ENCODE results near the gene CEP41.

DNA sequence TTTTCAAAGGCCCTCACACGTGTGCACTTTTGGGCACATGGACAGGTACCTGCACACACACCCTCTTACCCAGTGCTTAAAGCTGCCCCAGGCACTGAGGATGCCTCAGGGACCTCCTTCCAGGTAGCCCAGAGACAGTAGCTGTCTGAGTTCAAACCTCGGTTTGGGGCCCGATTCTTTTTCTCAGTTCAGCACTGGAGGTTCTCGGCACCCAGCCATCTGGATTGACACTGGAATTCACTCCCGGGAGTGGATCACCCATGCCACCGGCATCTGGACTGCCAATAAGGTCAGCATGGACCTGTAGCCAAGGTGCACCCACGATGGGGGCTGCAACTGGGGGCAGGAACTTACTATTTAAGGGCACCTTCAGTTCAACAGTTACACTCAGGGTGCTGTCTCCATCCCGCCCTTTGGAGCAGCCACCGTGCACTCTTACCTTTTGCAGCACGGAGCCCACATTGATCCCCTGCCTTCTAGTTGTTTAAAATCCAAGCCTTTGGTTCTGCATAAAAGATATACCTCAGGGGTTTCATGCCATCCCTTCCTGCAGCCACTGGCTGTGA lies 78.5 kb downstream of the CEP41 start:
- TF ChIP-seq, protein P1, sequence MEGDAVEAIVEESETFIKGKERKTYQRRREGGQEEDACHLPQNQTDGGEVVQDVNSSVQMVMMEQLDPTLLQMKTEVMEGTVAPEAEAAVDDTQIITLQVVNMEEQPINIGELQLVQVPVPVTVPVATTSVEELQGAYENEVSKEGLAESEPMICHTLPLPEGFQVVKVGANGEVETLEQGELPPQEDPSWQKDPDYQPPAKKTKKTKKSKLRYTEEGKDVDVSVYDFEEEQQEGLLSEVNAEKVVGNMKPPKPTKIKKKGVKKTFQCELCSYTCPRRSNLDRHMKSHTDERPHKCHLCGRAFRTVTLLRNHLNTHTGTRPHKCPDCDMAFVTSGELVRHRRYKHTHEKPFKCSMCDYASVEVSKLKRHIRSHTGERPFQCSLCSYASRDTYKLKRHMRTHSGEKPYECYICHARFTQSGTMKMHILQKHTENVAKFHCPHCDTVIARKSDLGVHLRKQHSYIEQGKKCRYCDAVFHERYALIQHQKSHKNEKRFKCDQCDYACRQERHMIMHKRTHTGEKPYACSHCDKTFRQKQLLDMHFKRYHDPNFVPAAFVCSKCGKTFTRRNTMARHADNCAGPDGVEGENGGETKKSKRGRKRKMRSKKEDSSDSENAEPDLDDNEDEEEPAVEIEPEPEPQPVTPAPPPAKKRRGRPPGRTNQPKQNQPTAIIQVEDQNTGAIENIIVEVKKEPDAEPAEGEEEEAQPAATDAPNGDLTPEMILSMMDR (IDR thresholded peaks at IDR 0.05; ENCODE audit: low read length): no peak
- TF ChIP-seq EZH2phosphoT487 (IDR thresholded peaks at IDR 0.05; ENCODE audit: low read length) (no peak), EZH2 (optimal IDR thresholded peaks at IDR 0.05; ENCODE audit: low read depth, low read length) (no peak)
